Activated CD4-positive, alpha-beta T cell treated with anti-CD3 and anti-CD28 coated beads, Interleukin-2, amount 50 U/mL, for 1 hour (primary cell): ENCODE measurements around the gene FAM120A.

Experiments used
- DNase-seq: peaks from one replicate; pipeline ENCODE4 v3.0.0-alpha.2; 2020

The FAM120A gene

DNA sequence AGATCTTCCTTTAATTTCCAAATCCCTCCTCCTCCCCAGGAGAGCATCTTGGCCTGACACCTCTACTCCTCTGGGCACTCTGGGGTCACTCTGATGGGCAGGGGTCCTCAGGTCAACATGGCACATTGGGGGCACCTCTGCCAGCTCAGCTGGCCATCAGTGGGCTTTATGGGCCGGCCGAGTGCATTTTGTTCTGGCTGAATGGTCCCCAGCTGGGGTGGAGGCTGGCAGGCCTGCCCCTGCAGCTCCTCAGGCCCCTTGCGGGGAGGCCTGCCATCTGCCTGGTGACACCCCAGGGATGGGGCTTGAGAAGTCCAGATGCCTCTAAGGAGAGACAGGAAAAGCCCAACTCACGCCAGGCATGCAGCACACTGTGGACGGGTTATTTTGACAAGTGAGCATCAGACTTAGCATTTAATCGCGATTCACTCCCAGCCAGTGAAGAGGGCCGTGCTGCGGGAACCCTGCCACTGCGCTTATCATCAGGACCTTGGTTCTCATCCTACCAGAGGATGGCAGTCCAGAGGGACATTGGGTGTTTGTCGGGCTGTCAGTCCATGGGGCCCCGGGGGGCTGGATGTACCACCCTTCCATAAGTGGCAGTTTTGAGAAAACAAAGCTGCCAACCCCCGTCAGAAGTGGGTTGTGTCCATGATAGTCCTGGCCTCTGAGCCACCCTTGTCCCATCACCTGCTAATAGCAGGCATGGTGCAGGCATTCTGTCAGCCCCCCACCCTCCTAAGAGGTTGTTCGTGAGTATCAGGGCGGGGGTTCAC, 146.6 kb downstream of the FAM120A start:
- no peak for DNase-seq

DNA sequence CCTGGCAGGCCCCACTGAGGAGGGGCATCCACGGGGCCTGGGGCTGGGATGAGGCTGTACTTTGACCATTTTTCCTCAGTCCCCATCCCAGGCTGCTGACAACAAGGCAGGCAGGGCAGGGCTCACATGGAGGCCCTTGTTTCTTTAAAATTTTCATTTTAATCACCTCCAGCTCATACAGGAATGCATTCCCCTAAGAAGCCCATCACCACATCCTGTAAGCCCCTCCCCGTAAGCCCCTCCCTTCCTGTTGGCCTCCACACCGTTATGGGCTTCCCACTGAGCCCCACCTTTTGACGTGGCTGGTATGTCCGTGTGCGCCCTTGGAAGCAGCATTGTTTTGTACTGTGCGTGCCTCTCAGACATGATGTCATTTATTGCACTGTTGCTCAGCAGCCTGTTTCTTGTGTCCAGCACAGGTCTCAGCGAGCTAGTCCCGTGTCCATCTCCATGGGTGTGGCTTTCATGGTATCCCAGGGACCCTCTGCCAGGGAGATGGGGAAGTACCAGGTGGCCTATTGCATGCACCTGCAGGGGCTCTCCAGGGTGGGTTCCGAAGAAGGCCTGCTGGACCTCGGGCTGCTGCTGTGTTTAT, 147.3 kb downstream of the FAM120A start:
- DNase-seq, result no peak

- DNase-seq, result no peak
Measured at GRCh38 chr9:93599571-93600403, 148.3 kb downstream of the FAM120A start.

- no peak for DNase-seq
Measured at GRCh38 chr9:93600504-93600903, 149.0 kb downstream of the FAM120A start.

DNA sequence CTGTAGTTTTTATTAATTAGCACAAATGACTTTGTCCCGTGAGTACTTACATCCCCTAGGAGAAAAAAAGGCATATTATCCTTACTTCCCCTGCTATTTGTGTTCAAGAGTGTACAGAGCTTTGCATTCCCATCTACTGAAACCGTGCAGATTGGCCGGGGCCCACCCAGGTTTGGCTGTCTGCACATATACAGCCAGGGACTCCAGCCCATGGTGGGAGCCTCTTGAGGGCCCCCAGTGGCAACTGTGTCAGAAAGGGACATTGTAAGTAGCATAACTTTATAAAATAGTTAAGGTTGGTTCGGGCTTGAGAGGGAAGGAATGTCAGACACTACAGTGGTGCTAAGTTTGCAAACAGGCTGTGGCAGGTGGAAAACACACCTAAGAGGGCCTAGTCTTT, 149.6 kb downstream of the FAM120A start:
- DNase-seq, result no peak

- no peak for DNase-seq
Measured at GRCh38 chr9:93601666-93602065, 150.2 kb downstream of the FAM120A start.

GRCh38 chr9:93603011-93603410, 151.5 kb downstream of the FAM120A start:
- no peak for DNase-seq

- no peak for DNase-seq
Measured at GRCh38 chr9:93603906-93604326, 152.4 kb downstream of the FAM120A start.

- DNase-seq, result no peak
Measured at GRCh38 chr9:93606187-93606586, 154.7 kb downstream of the FAM120A start.

DNA sequence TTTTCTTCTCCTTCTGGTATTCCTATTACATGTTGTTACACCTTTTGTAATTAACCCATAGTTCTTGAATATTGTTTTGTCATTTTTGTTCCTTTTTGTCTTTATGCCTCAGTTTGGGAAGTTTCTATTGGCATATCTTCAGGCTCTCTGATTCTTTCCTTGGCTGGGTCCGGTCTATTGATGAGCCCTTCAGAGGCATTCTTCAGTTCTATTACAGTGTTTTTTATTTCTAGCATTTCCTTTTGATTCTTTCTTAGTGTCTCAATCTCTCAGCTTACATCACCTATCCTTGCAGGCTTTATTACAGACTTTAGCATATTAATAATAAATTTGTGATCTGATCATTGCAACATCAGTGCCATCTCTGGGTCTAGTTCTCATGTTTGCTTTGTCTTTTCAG, 158.7 kb downstream of the FAM120A start:
- DNase-seq, result no peak

- no peak for DNase-seq
Measured at GRCh38 chr9:93612052-93612795, 160.7 kb downstream of the FAM120A start.

DNA sequence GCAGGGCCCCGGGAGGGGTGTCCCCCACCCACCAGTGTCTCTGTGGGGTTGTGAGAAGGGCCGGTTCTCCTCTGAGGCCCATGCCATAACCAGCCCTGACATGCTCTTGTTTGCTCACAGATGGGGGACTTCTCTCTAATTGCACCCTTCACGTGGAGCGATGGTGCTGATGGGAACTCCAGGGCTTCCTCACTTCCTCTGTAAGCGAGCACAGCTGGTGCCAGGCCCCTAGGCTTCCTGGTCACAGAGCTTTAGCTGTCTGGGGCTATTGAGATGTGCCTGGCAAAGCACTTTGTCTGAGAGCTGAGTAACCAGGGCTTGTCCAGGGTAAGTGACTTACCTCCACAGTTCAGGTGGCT, 161.3 kb downstream of the FAM120A start:
- no peak for DNase-seq

DNA sequence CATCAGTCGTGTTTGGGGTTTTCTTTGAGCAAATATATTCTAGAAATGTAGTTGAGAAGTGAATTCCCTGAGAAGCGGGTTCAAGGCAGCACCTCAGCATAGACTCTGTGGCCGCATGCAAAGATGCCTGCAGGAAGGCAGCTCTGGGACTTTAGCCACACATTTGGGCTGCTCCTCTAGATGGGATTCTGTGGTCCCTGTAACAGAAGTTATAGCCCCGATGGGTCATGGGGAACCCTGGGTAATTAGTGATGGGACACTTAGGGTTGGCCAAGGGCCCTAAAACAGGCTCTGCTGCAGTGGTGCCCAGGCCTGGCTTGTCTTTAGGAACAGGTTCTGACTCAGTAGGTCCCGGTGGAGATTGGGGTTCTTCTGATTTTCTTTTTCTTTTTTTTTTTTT, 161.7 kb downstream of the FAM120A start:
- DNase-seq, result no peak

GRCh38 chr9:93613791-93614190, 162.3 kb downstream of the FAM120A start:
- no peak for DNase-seq

GRCh38 chr9:93614830-93615468, 163.5 kb downstream of the FAM120A start:
- no peak for DNase-seq
